OCI-LY1 (cell line): ENCODE measurements around the gene SLC1A3.

Experiments
- H2AFZ ChIP-seq: fragments of 200-600 bp; sonication (generic), shearing (Covaris generic); 2 replicates; pipeline ENCODE4 v1.6.0; 2014; ENCODE audit warnings: antibody characterized with exemption, mild to moderate bottlenecking, low read length
- H3F3A ChIP-seq: fragments of 200-600 bp; sonication (generic), shearing (Covaris generic); 2 replicates; pipeline ENCODE4 v1.6.0; 2014; ENCODE audit warnings: mild to moderate bottlenecking, antibody characterized with exemption, low read length, moderate library complexity; ENCODE audit not compliant: insufficient read depth
- H3K27ac ChIP-seq: fragments of 200-600 bp; sonication (generic); 2 replicates; pipeline ENCODE4 v1.5.1; 2014; ENCODE audit warnings: low read length, mixed run types, mild to moderate bottlenecking, low read depth; ENCODE audit not compliant: poor library complexity, severe bottlenecking
- H3K27me3 ChIP-seq: fragments of 200-600 bp; sonication (generic); 2 replicates; pipeline ENCODE4 v1.6.0; 2014; ENCODE audit warnings: antibody characterized with exemption, mild to moderate bottlenecking, low read length, moderate library complexity; ENCODE audit not compliant: insufficient read depth
- H3K36me3 ChIP-seq: fragments of 200-600 bp; sonication (generic); 2 replicates; pipeline ENCODE4 v1.6.1; 2014; ENCODE audit warnings: mild to moderate bottlenecking, antibody characterized with exemption, low read length, moderate library complexity, mixed read lengths; ENCODE audit not compliant: insufficient read depth
- H3K4me1 ChIP-seq: fragments of 200-600 bp; sonication (generic); 2 replicates; pipeline ENCODE4 v1.5.1; 2014; ENCODE audit warnings: mild to moderate bottlenecking, low read length, moderate library complexity; ENCODE audit not compliant: insufficient read depth, severe bottlenecking
- H3K4me2 ChIP-seq: fragments of 200-600 bp; sonication (generic), shearing (Covaris generic); 2 replicates; pipeline ENCODE4 v1.6.1; 2014; ENCODE audit warnings: low read length
- H3K4me3 ChIP-seq: fragments of 200-600 bp; sonication (generic); 2 replicates; pipeline ENCODE4 v1.5.1; 2014; ENCODE audit warnings: low read length, low read depth, mild to moderate bottlenecking, mixed read lengths; ENCODE audit not compliant: poor library complexity, severe bottlenecking
- H3K79me2 ChIP-seq: fragments of 200-600 bp; shearing (Covaris generic); 2 replicates; pipeline ENCODE4 v1.6.1; 2016; ENCODE audit warnings: mixed run types, low read length, mixed read lengths; ENCODE audit not compliant: insufficient read depth
- H3K9ac ChIP-seq: fragments of 200-600 bp; sonication (generic), shearing (Covaris generic); 2 replicates; pipeline ENCODE4 v1.6.1; 2014; ENCODE audit warnings: mild to moderate bottlenecking, low read length, mixed read lengths
- H3K9me2 ChIP-seq: fragments of 200-600 bp; sonication (generic), shearing (Covaris generic); 2 replicates; pipeline ENCODE4 v1.6.1; 2014; ENCODE audit warnings: low read depth, mild to moderate bottlenecking, low read length, mixed read lengths
- H3K9me3 ChIP-seq: fragments of 200-600 bp; shearing (Covaris generic); 2 replicates; pipeline ENCODE4 v1.6.1; 2014; ENCODE audit warnings: low read length, mixed read lengths
- H4K20me1 ChIP-seq: fragments of 200-600 bp; sonication (generic), shearing (Covaris generic); 2 replicates; pipeline ENCODE4 v1.6.0; 2016; ENCODE audit warnings: mild to moderate bottlenecking, low read length; ENCODE audit not compliant: insufficient read depth
- EZH2 ChIP-seq: fragments of 200-600 bp; sonication (generic), shearing (Covaris generic); IDR thresholded peaks from 2 replicates; pipeline ENCODE4 v1.8.0; 2017; ENCODE audit warnings: borderline replicate concordance, mixed run types, mild to moderate bottlenecking, antibody characterized with exemption, low read length, moderate library complexity, mixed read lengths
- TF ChIP-seq, protein P1 (sequence below): fragments of 200-600 bp; sonication (generic), shearing (Covaris generic); IDR thresholded peaks from 2 replicates; pipeline ENCODE4 v1.5.1; 2017; ENCODE audit warnings: mild to moderate bottlenecking, antibody characterized with exemption, low read length, moderate library complexity, mixed read lengths

Gene SLC1A3

DNA sequence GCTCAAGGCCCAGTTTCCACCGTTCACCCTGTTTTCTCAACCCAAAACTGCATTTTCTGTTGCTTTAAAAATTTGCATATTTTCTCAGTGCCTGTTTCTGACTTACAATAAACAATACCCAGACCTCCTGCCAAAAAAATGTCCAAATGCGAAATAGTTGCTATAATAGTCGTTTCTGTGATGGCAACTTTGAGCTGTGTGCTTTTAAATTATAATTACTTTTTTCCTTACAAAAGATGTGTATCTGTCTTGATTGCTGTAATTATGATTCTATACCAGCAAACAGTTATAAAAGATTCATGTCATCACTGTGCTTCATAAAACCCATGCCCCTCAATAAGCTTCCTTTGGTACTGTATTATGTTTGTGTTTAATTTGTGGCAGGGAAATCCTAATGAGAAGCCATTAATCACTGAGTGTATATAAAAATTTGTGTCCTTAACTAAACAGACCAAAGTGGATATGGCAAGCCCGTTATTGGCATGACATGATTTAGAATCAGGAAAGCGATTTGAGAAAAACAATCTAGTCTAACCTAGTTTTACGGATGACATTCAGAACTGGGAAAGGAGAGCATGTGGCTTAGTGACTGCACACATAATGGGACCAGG lies 5.4 kb upstream of the SLC1A3 start:
- Histone ChIP-seq H2AFZ (no peak overlapping the region), H3K9ac (no peak overlapping the region), H3K9me3 (no peaks in the 10 kb centered on the region), H3K27ac (no peak overlapping the region), H3K4me2 (no peak overlapping the region), H3K79me2 (no peaks in the 10 kb centered on the region), H3F3A (no peaks in the 10 kb centered on the region), H4K20me1 (no peaks in the 10 kb centered on the region), H3K4me3 (no peak overlapping the region), H3K9me2 (no peaks in the 10 kb centered on the region), H3K36me3 (no peaks in the 10 kb centered on the region), H3K4me1 (no peaks in the 10 kb centered on the region), H3K27me3 (no peaks in the 10 kb centered on the region)
- TF ChIP-seq, protein P1, sequence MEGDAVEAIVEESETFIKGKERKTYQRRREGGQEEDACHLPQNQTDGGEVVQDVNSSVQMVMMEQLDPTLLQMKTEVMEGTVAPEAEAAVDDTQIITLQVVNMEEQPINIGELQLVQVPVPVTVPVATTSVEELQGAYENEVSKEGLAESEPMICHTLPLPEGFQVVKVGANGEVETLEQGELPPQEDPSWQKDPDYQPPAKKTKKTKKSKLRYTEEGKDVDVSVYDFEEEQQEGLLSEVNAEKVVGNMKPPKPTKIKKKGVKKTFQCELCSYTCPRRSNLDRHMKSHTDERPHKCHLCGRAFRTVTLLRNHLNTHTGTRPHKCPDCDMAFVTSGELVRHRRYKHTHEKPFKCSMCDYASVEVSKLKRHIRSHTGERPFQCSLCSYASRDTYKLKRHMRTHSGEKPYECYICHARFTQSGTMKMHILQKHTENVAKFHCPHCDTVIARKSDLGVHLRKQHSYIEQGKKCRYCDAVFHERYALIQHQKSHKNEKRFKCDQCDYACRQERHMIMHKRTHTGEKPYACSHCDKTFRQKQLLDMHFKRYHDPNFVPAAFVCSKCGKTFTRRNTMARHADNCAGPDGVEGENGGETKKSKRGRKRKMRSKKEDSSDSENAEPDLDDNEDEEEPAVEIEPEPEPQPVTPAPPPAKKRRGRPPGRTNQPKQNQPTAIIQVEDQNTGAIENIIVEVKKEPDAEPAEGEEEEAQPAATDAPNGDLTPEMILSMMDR = no peak
- TF ChIP-seq EZH2 = no peak

DNA sequence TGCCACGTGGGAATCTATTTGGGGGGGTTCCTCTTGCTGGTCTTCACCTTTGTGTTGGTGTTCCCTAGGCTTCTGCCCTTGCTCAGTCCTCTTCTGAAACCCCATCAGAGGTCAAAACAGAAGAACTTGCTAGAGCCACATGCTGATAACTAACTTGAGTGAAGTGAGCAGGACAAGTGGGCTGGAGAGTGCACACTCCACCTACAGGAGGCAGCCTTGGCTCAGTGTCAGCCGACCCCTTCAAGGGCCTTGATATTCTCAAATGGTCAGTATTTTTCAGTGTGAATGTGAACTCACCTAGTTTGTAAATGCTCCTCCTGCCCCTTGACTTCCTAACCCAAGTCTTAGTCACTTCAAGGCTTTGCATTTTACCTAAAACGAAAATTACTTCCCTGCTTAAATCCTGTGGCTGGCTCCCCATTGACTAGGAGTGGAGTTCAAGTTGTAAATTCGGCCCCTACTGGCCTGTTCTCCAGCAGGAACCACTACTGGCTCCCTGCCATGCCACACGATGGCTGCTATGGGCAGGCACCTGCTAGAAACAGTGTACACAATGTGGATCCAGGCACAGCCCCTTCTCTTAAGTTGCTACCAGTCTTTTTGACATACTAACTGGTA lies 3.6 kb upstream of the SLC1A3 start:
- Histone ChIP-seq H3K4me1 (no peaks in the 10 kb centered on the region), H3K36me3 (no peaks in the 10 kb centered on the region), H3K27ac (no peak overlapping the region), H3K9me2 (no peaks in the 10 kb centered on the region), H3K4me3 (no peak overlapping the region), H4K20me1 (no peaks in the 10 kb centered on the region), H3K9ac (no peak overlapping the region), H3F3A (no peaks in the 10 kb centered on the region), H3K9me3 (no peaks in the 10 kb centered on the region), H3K27me3 (no peaks in the 10 kb centered on the region), H2AFZ (no peak overlapping the region), H3K79me2 (no peaks in the 10 kb centered on the region), H3K4me2 (no peak overlapping the region)
- TF ChIP-seq EZH2 = no peak
- TF ChIP-seq, protein P1 = peak; percentile 14; the same call in 1 of the 2 replicates

DNA sequence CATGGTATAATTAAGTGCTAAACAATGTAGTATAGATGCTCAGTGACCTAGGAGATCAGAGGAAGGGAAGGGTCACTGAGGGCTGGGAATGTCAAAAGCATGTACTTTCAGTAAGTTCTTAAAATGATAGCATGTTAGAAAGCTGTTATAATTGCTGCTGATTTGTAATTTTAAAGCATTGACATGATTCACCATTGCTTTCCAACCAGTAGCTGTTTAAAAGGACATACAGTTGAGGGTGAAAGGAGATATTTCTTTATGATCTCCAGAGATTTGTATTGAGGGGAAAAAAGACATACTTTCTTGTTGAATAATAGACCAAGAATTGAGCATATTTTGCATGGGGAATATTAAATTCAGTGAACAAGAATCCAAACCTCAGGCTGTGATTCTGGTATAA lies 1.2 kb upstream of the SLC1A3 start:
- H3K9me3 ChIP-seq = no peaks in the 10 kb centered on the region
- no peaks in the 10 kb centered on the region for H3F3A ChIP-seq
- H3K4me1 ChIP-seq = no peaks in the 10 kb centered on the region
- TF ChIP-seq, protein P1 = no peak
- no peak for TF ChIP-seq EZH2
- H2AFZ ChIP-seq = no peak overlapping the region
- no peaks in the 10 kb centered on the region for H3K27me3 ChIP-seq
- H3K4me2 ChIP-seq = no peak overlapping the region
- no peak overlapping the region for H3K4me3 ChIP-seq
- H3K27ac ChIP-seq = no peak overlapping the region
- H3K9ac ChIP-seq = no peak overlapping the region
- H3K36me3 ChIP-seq = no peaks in the 10 kb centered on the region
- H3K9me2 ChIP-seq = no peaks in the 10 kb centered on the region
- no peaks in the 10 kb centered on the region for H4K20me1 ChIP-seq
- no peaks in the 10 kb centered on the region for H3K79me2 ChIP-seq
